CD4-positive, alpha-beta T cell (primary cell): Measurements from ENCODE around the gene CPB2. TPM values are rescaled to one million over a fixed set of nuclear protein-coding genes. Genes with fewer than 3 reads are reported as not detected.

Experiments used
- ATAC-seq: fragments of 200-7000 bp; cut with Tn5 transposase; one replicate; pipeline ENCODE4 v1.10.0; 2022; ENCODE audit warnings: mild to moderate bottlenecking; ENCODE audit not compliant: poor library complexity
- CTCF ChIA-PET: fragments of 350-600 bp; sonication (Branson Sonifier 250); formaldehyde crosslinking; loops from one replicate; lab custom pipeline; 2021; ENCODE audit warnings: antibody characterized with exemption, inconsistent platforms; lab: Charles Lee
- POLR2A ChIA-PET: fragments of 350-600 bp; sonication (Branson Sonifier 250); formaldehyde crosslinking; loops from one replicate; lab custom pipeline; 2021; ENCODE audit warnings: antibody characterized with exemption, inconsistent platforms; lab: Charles Lee
- DNase-seq, 14 experiments: peaks; one replicate each; pipeline ENCODE4 v3.0.0-alpha.2; 2013 to 2020; ENCODE audit warnings: mixed read lengths in 2 of 14
- H3K27ac ChIP-seq, 2 donors: one replicate each; pipeline versions ENCODE4 v1.5.1 to v1.7.0; 2013; ENCODE audit warnings: low read length in 2 of 2, low read depth in 1 of 2, mild to moderate bottlenecking in 1 of 2
- H3K27me3 ChIP-seq, 2 experiments: 1 replicate in 1 of 2; 2 replicates in 1 of 2; pipeline versions ENCODE4 v1.6.1 to v1.7.0; 2013; ENCODE audit warnings: low read length in 2 of 2, control low read depth in 1 of 2, mild to moderate bottlenecking in 1 of 2, moderate library complexity in 1 of 2; ENCODE audit not compliant: insufficient read depth in 2 of 2, control insufficient read depth in 1 of 2
- H3K36me3 ChIP-seq: one replicate; pipeline ENCODE4 v1.6.1; 2013; ENCODE audit warnings: low read length, control low read depth; ENCODE audit not compliant: insufficient read depth
- H3K4me1 ChIP-seq: one replicate; pipeline ENCODE4 v1.6.1; 2013; ENCODE audit warnings: low read length, control low read depth; ENCODE audit not compliant: insufficient read depth
- H3K4me3 ChIP-seq: one replicate; pipeline ENCODE4 v1.5.1; 2013; ENCODE audit warnings: mild to moderate bottlenecking, low read length, moderate library complexity
- H3K9me3 ChIP-seq, 2 experiments: 1 replicate in 1 of 2; 2 replicates in 1 of 2; pipeline versions ENCODE4 v1.6.1 to v1.7.0; 2013; ENCODE audit warnings: low read length in 2 of 2, mild to moderate bottlenecking in 2 of 2, control low read depth in 1 of 2, moderate library complexity in 1 of 2; ENCODE audit not compliant: control insufficient read depth in 1 of 2, insufficient read depth in 1 of 2
- H3K27ac Mint-ChIP-seq: one replicate; pipeline ENCODE4 v1.8.0; 2020; ENCODE audit warnings: mixed read lengths
- H3K27me3 Mint-ChIP-seq: one replicate; pipeline ENCODE4 v1.8.0; 2021; ENCODE audit warnings: mixed read lengths
- H3K36me3 Mint-ChIP-seq: one replicate; pipeline ENCODE4 v1.8.0; 2021; ENCODE audit warnings: low read depth, mixed read lengths
- H3K4me1 Mint-ChIP-seq: one replicate; pipeline ENCODE4 v1.8.0; 2021; ENCODE audit warnings: low read depth, mixed read lengths
- H3K4me3 Mint-ChIP-seq: one replicate; pipeline ENCODE4 v1.8.0; 2020; ENCODE audit warnings: mild to moderate bottlenecking, mixed read lengths
- H3K9me3 Mint-ChIP-seq: one replicate; pipeline ENCODE4 v1.8.0; 2020; ENCODE audit warnings: mixed read lengths
- intact Hi-C, 2 experiments: fragments of 100-400 bp; cut with DNase I in 1 of 2; cut with micrococcal nuclease in 1 of 2; formaldehyde crosslinking; loops; one replicate each; pipeline versions ENCODE4 v1.15.1 to v1.9.0; 2023 to 2025; cut with DNase I, micrococcal nuclease
- total RNA-seq, 174 experiments: library from RNA in 2 of 174; stranded (reverse) in 2 of 174; gene quantifications; one replicate each; pipeline ENCODE4 v1.2.3 and lab custom pipeline; 2021 to 2026
- TF ChIP-seq, protein P1 (sequence below): fragments of 200-600 bp; IDR thresholded peaks from one replicate; pipeline ENCODE4 v1.8.0; 2022; ENCODE audit warnings: antibody characterized with exemption, mild to moderate bottlenecking

The CPB2 gene
- total RNA-seq, 2 experiments from 2014 or later = not detected

DNA sequence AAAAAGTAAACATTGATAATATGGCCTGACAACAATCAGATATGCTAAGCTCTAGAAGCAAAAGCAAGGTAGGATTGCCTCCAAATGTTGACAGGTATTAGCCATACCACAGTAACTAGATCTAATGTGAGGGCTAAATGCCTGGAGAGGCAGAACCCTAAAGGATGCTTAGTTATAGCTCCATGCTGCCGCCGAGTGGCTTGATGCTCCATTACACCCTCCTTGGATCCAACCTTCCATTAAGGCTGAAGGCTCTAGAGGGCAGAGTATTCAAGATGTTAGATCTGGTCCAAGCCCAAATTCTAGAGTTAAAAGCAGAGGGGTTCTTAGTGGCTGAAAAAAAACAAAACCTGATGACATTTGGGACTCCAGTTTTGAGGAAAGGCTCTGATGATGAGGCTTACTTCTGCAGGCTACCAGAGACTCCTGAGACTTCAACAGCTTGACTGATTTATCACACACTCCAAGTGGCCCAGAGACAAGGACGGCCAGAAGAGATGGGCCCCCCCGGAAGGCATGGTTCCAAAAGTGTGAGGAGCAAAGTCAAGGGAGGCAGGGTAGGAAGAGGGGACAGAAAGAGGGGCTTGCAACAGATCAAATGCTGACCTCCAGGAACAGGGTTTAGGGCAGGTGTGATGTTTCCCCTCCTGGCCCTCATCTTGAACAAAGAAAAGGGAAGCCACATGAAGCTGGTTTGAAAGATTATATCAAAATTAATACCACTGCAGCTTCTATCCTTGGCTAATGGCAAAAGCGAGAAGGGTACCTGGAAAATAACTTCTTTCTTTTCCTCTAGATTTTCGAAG lies 21.9 kb upstream of the CPB2 start:
- H3K27me3 Mint-ChIP-seq = no peaks in the 10 kb centered on the region
- peak overlapping the region; percentile 87 for H3K27ac Mint-ChIP-seq
- ATAC-seq = peak; percentile 93
- H3K9me3 Mint-ChIP-seq = no peaks in the 10 kb centered on the region
- peak; percentile 55 to 85 (median 70) for DNase-seq
- POLR2A ChIA-PET = interaction anchor here (0.7 to 2.1 kb wide), 10 partner anchors 14 to 319 kb away, joined by 3 to 18 read pairs (median 3); partner anchors contain the start of gene ZC3H13
- H3K4me3 Mint-ChIP-seq = peak overlapping the region; percentile 40
- H3K27me3 ChIP-seq = no peaks in the 10 kb centered on the region
- H3K27ac ChIP-seq = peak overlapping the region; percentile 37 to 52
- H3K4me1 Mint-ChIP-seq = peaks cover 48% of the 10 kb centered on the region
- H3K36me3 ChIP-seq = peaks cover 58% of the 10 kb centered on the region
- intact Hi-C loops = loop anchor here (1.0 to 10.0 kb wide), 8 partner anchors 74 to 615 kb away; partner anchors contain the start of gene ZC3H13 (in 1 of the 2)
- H3K4me1 ChIP-seq = peaks cover 26% of the 10 kb centered on the region
- H3K36me3 Mint-ChIP-seq = peaks cover 53% of the 10 kb centered on the region
- no peak overlapping the region for H3K4me3 ChIP-seq
- TF ChIP-seq, protein P1, sequence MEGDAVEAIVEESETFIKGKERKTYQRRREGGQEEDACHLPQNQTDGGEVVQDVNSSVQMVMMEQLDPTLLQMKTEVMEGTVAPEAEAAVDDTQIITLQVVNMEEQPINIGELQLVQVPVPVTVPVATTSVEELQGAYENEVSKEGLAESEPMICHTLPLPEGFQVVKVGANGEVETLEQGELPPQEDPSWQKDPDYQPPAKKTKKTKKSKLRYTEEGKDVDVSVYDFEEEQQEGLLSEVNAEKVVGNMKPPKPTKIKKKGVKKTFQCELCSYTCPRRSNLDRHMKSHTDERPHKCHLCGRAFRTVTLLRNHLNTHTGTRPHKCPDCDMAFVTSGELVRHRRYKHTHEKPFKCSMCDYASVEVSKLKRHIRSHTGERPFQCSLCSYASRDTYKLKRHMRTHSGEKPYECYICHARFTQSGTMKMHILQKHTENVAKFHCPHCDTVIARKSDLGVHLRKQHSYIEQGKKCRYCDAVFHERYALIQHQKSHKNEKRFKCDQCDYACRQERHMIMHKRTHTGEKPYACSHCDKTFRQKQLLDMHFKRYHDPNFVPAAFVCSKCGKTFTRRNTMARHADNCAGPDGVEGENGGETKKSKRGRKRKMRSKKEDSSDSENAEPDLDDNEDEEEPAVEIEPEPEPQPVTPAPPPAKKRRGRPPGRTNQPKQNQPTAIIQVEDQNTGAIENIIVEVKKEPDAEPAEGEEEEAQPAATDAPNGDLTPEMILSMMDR = peak; percentile 75
- CTCF ChIA-PET = interaction anchor here (0.6 to 2.8 kb wide), 21 partner anchors 9 to 195 kb away, joined by 3 to 22 read pairs (median 4); partner anchors contain the start of gene ZC3H13
- no peaks in the 10 kb centered on the region for H3K9me3 ChIP-seq

DNA sequence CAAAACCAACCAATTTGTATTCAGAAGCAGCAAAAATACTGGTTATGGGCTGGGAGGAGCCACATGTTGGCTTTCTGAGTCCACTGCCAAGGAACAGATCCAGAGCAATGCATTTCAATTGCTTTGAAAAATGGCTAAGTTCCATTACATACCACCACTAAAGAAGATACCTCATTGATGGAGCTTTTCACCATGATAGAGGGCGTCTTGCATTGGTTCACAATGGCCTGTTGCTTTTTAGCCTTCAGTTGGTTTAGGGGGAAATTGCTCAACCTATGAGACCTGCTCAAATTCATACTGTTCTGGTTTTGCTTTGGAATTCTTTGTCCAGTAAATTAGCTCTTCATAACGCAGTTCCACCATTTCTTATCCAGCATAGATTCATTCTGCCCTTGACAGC lies 21.2 kb upstream of the CPB2 start:
- Mint-ChIP-seq H3K9me3 (no peaks in the 10 kb centered on the region), H3K4me1 (peaks cover 54% of the 10 kb centered on the region), H3K27ac (peak overlapping the region; percentile 87), H3K4me3 (peak overlapping the region; percentile 40), H3K36me3 (peaks cover 46% of the 10 kb centered on the region), H3K27me3 (no peaks in the 10 kb centered on the region)
- H3K4me3 ChIP-seq = no peak overlapping the region
- TF ChIP-seq, protein P1 = no peak
- CTCF ChIA-PET = interaction anchor here (0.6 to 2.8 kb wide), 19 partner anchors 8 to 196 kb away, joined by 3 to 22 read pairs (median 4); partner anchors contain the start of gene ZC3H13
- H3K9me3 ChIP-seq = no peaks in the 10 kb centered on the region
- POLR2A ChIA-PET = interaction anchor here (0.6 to 2.1 kb wide), 8 partner anchors 14 to 73 kb away, joined by 3 to 18 read pairs (median 4); partner anchors contain the start of gene ZC3H13
- peaks cover 27% of the 10 kb centered on the region for H3K4me1 ChIP-seq
- intact Hi-C loops = loop anchor here (1.0 to 10.0 kb wide), 8 partner anchors 74 to 615 kb away; partner anchors contain the start of gene ZC3H13 (in 1 of the 2)
- DNase-seq (peak in 1 of 14 experiments; percentile 16), ATAC-seq (peak; percentile 4)
- H3K27me3 ChIP-seq = no peaks in the 10 kb centered on the region
- peaks cover 51% of the 10 kb centered on the region for H3K36me3 ChIP-seq
- peak overlapping the region; percentile 37 to 52 for H3K27ac ChIP-seq
